ENCODE results near the gene TACC3.

DNA sequence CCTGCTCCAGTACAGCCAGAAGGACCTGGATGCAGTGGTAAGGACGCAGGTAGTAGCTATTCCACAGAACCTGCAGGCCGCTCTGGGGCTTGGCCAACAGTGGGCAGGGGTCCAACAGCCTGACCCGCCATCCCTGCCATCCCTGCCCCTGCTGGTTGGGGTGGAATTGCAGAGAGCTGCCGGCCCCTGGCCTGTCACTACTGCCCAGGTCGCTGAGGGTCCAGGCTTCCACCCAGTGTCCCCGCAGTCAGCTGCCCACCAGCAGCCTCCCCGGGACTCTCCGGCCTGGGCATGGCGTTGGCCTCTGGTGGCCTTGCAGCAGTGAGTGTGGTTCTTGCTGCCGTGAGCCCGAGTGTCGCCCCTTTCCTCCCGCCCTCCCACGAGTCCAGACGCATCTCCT lies 16.3 kb downstream of the TACC3 start:
- TF ChIP-seq, protein P1, sequence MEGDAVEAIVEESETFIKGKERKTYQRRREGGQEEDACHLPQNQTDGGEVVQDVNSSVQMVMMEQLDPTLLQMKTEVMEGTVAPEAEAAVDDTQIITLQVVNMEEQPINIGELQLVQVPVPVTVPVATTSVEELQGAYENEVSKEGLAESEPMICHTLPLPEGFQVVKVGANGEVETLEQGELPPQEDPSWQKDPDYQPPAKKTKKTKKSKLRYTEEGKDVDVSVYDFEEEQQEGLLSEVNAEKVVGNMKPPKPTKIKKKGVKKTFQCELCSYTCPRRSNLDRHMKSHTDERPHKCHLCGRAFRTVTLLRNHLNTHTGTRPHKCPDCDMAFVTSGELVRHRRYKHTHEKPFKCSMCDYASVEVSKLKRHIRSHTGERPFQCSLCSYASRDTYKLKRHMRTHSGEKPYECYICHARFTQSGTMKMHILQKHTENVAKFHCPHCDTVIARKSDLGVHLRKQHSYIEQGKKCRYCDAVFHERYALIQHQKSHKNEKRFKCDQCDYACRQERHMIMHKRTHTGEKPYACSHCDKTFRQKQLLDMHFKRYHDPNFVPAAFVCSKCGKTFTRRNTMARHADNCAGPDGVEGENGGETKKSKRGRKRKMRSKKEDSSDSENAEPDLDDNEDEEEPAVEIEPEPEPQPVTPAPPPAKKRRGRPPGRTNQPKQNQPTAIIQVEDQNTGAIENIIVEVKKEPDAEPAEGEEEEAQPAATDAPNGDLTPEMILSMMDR (IDR thresholded peaks at IDR 0.05): no peak
- TF ChIP-seq EP300 (IDR thresholded peaks at IDR 0.05) (no peak), POLR2A (IDR thresholded peaks at IDR 0.05) (no peak)
